ENCODE measurements around the gene TRAPPC10. TPM values are rescaled to one million over a fixed set of nuclear protein-coding genes. Genes with fewer than 3 reads are reported as not detected.

TRAPPC10 gene
- total RNA-seq, 1 donor from 2014 or later: 26.4 TPM

DNA sequence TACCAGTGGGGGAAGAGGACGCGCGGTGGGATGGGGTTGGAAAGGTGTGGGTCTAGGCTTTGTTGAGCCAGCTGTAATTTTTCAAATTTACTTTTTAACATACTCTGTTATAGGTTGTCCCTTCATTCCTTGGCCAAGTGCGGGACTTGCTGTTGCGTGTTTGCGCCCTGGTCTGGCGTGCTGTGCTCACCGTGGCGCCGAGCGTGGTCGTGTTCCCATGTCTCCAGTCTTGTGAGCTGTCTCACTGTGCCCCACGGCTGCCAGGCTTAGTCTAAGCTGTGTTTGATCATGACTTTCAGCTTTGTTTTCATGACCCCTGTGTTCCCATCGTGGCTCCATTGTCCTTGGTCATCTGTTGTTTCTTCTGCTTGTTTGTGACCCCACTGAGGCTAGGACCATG is 26.0 kb downstream of the TRAPPC10 start:
- DNase-seq (ENCODE audit: low read depth in 2 of 2): no peak

DNA sequence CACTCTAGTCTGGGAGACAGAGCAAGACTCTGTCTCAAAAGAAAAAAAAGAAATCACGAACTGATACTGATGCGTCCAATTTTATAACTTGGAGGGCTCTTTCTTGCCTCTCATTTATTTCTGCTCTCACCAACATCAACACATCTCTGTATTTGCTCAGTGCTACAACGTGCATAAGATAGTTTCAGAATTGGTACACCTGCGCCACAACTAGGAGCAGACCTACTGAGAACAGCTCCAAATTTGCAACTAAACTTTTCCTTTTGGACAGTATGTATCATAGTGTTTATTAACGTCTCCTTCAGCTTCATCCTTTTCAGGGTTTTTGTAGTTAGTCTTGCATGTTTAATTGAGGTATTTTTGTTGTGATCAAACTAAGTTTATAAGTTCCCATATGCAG is 27.7 kb downstream of the TRAPPC10 start:
- DNase-seq (ENCODE audit: low read depth in 2 of 2): no peak

DNA sequence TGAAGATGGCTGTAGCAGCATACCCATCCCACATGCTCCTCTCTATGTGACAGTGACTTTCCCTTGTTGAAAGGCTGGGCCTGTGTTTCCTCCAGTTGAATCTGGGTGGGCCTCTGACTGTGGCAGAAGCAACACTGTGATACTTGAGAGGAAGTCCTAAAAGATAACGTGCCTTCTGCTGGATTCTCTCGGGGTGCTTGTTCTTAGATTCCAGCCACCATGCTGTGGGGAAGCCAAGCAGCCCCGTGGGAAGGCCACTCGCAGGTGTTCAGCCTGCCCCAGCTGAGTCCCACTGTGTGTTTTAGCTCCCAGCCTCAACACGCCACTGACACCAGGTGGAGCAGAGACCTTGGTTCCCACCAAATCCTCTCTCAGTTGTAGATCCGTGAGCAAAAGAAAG is 31.5 kb downstream of the TRAPPC10 start:
- no peak for DNase-seq (ENCODE audit: low read depth in 2 of 2)

DNA sequence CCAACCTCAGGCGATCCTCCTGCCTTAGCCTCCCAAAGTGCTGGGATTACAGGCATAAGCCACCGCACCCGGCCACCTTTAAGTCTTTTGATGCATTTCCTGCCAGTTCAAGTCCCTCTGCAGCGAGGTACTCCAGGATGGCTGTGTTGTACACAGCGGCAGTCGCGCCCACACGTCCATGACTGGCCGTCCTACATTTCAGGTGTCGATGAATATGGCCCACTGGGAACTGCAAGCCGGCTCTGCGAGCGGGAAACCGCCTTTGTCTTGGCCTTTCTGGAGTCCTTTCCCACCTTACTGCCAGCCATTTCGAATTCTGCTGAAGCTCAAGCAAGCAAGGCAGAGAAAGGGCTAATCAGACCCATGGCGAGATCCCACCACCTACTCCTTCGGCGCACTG is 34.6 kb downstream of the TRAPPC10 start:
- no peak for DNase-seq (ENCODE audit: low read depth in 2 of 2)

DNA sequence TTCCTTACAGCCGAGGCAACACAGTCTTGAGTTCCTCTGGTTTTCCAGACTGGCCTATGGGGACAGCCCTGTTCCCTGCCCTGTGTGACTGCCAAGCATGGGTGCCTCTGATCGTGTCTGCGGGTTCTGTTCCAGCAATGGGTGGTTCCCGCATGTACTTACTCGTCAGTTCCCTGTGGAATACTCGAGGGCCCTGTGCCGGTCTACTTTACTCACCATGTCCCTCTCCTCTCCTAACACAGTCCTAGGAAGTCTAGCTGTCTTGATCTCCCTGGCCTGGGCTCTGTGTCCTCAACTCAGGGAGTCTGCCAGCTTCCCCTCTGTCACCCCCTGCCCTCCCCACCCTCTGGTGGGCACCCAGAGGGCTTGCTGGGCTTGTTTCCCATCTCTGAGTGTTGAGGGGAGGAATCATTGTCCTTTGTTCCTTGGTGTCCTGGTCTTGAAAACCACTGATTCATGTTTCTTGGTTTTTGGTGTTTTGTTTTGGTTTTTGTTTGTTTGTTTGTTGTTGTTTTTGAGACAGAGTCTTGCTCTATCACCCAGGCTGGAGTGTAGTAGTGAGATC is 36.0 kb downstream of the TRAPPC10 start:
- no peak for DNase-seq (ENCODE audit: low read depth in 2 of 2)

DNA sequence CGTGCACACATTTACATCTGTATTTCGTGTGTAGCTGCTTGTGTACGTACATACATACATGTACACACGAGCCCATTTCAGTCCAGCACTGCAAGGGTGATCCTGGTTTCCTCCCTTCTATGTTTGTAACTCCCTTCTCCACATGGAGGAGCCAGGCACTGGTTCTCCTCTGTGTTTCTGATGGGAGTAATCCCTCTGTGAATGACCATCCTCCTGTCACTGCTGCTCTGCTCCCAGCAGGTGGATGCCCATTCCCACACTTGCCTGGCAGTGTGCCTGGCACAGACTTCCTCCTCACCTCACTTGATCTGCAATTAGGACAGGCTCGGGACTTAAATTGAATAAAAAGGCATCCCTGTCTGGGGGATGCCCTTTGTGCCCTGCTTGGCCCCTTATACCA is 37.1 kb downstream of the TRAPPC10 start:
- peak in 1 of 2 donors; percentile 48 for DNase-seq (ENCODE audit: low read depth in 2 of 2)

DNA sequence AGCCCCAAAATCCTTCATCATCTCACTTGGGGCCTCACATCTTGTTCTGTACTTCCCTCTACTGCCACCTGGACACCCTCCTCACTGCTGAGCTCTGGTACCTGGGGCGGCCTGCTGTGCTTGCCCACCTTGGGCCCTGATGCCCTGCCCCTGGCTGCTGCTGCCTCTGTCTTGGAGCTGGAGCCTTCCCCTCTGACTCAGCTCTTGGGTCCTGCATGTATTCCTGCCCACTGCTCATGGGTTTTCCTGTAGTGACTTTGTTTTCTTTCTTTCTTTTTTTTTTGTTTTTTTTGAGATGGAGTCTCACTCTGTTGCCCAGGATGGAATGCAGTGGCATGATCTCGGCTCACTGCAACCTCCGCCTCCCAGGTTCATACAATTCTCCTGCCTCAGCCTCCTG is 37.5 kb downstream of the TRAPPC10 start:
- peak in 1 of 2 donors; percentile 14 for DNase-seq (ENCODE audit: low read depth in 2 of 2)

DNA sequence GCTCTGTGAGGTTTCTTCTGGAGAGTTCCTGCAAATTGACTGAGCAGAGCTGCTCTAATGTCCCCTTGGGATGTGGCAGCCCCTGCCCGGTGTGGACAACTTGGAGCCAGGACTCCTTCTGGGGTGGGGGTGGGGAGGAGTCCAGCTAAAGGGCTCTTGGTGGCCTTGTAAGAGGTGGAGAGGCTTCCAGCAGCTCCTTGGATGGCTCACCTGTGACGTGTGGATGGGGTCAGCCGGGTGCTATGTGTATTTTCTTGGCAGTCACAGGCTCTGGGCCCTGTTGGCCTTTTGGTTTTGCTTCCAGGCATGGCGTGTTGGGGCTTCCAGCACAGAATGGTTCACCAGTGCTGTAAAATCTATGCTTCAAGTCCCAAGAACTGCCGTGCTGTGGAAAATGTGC is 38.2 kb downstream of the TRAPPC10 start:
- no peak for DNase-seq (ENCODE audit: low read depth in 2 of 2)

DNA sequence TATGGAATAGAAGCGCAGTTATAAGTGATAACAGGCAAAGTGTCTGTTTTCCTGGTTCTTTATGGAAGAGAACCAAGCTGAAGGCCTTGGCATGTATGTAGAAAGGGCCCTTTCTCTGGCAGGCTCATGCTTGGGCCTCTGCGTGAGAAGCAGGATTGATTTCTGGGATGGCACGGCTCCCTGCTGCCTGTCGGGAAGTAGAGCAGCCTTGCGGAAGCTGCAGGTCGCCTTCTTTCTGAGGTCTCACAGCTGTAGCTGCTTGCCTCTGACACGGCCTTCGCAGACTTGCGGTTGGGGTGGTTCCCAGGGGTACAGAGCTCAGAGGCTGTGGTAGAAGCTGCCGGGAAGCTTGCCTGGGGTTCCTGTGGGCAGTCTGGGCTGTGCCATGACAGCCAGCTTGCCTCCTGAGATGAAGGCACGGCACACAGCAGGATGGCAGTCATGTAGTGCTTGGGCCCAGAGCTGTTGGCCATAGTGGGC is 39.4 kb downstream of the TRAPPC10 start:
- DNase-seq (ENCODE audit: low read depth in 2 of 2): no peak

DNA sequence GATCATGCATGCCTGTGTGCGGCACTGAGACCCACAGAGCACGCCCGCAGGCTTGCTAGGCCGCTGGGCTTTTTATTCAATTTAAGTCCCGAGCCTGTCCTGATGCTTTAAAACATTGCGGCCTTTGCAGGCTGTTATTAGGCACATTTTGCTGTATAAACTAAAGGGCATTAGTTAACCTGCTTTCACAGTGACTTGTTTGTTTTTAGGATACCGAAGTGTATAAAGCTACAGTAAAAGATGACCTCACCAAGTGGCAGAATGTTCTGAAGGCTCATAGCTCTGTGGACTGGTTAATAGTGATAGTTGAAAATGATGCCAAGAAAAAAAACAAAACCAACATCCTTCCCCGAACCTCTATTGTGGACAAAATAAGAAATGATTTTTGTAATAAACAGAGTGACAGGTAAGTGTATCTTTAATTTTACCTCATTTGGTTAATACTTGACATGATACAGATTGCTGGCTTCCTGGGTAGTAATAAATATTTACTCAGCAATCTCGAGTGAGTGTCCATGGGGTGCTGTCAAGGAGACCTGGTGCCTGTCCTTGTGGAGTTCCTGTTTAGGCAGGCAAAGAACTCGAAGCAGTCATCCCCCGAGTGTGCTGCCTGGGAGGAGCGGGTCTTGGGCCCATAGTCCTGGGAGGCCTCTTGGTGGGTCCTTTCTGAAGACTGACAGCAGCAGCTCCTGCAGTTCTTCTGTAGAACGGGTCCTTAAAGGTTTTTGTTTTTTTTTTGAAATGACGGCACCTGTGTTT is 40.1 kb downstream of the TRAPPC10 start:
- DNase-seq (ENCODE audit: low read depth in 2 of 2): peak in 1 of 2 donors; percentile 12

DNA sequence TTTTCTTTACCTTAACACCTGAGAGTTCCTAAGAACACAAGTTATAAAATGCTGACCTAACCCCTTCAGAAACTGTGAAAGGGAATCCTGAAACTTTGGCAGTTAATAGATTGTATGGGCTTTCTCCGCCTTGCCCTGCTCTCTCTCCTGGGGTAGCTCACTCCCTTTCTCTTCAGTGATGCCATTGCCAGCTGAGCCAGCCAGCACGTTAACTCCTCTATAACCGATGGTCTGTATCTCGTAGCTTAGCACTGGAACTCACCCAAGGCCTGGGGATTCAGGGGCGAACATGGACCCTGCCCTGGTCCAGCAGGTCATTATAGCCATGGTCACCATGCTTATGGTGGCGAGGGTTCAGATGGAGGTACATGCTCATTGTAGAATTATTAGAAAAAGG is 40.7 kb downstream of the TRAPPC10 start:
- DNase-seq (ENCODE audit: low read depth in 2 of 2): no peak

DNA sequence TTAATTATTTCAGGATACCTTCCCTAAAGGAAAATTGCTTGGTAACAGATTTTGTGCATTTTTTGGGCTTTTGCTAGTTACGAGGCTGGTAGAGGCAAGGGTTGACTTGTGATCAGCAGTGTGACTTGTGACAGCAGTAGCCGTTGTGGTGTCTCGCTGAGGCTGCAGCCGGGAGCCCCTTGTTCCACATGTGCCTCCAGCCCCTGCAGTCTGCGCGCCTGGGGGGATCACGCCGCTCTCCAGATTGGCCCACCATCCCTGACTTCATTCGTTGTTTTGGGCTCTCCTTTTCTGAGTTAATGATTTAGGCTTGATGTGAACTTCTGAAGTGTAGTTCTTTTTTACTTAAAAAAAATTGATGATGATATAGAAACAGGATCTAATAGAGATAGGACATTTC is 41.5 kb downstream of the TRAPPC10 start:
- no peak for DNase-seq (ENCODE audit: low read depth in 2 of 2)

DNA sequence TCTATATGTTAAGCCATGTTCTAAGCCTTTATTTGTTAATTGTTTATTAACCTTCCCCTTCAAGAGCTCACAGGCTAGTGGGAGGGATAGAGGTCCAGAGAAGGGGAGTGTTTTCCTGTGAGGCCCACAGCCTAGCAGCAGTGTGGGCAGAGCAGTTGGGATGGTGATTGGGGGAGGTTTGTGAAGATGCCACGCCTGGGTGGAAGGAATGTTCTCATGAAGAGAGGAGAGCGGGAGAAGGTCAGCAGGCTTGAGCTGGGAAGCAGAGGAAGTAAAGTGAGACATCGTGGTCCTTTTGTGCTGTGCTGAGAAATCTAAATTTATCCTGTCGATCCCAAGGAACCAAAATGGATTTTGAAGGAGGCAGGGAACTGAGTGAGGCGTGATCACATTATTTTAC is 42.6 kb downstream of the TRAPPC10 start:
- DNase-seq (ENCODE audit: low read depth in 2 of 2): peak in 1 of 2 donors; percentile 56

DNA sequence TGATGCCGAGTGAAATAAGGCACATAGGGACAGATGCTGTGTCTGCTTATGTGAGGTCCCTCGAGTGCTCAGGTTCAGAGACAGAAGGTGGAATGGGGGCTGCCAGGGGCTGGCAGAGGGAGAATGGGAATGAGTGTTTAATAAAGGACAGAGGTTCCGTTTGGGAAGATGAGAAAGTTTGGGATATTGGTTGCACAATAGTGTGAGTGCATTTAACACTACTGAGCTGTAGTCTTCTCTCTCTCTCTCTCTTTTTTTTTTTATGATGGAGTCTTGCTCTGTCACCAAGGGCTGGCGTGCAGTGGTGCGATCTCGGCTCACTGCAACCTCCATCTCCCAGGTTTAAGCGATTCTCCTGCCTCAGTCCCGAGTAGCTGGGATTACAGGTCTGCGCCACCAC is 44.9 kb downstream of the TRAPPC10 start:
- no peak for DNase-seq (ENCODE audit: low read depth in 2 of 2)

DNA sequence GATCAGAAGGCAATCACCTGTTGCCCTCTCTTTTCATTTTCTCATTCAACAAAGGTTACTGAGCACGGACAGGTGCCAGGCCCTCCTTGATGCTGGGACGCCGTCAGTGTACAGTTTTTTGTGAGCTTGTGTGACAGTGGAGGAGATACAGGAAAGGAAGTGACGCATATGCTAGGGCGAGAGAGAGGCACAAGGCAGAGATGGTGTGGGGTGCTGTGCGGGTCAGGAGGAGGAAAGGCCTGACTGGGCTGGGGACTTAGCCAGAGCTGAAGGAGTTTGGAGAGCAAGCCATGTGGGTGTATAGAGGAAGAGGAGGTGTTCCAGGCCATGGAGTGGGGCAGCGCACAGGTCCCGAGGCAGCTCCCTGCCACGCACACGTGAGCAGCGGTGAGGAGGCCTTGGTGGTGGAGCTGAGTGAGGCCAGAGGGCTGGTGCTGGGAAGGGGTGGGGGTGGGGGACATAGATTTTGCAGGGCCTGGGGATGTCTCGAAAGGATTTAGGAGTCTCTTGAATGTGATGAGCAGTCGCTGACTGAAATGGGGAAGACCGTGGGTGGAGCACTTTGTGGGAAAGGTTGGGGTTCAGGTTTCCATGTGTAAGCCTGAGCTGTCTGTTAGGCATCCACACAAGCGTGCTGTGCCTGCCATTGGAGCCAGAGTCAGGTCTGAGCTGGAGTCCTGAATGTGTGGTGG is 46.0 kb downstream of the TRAPPC10 start:
- no peak for DNase-seq (ENCODE audit: low read depth in 2 of 2)

DNA sequence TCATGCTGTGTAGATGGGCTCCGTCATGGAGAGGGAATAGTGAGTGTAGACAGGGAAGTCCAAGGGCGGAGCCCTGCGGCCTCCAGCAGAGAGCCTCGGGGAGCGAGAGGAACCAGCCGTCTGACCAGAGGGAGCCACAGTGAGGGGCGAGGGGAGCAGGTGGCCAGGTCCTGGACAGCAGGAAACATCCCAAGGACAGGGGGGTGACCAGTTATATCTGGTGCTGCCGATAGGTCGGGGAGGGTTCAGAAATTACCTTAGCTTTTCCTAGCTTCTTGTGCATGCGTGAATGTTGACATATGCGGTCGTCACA is 46.5 kb downstream of the TRAPPC10 start:
- DNase-seq (ENCODE audit: low read depth in 2 of 2): no peak

DNA sequence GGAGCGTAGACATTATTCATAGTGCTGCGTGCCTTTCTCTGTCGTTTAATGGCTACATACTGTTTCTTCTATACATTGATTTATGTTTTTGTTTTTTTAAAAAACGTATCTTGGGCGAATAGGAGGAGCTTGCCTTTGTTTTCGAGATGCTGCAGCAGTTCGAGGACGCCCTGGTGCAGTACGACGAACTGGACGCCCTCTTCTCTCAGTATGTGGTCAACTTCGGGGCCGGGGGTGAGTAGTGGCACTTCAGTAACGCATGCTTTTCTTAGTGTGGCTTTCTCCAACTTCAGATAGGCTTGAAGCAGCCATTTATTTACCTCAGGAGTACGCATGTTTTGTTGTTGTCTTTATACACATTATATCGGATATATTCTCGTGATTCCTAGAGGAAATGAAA is 46.9 kb downstream of the TRAPPC10 start:
- DNase-seq (ENCODE audit: low read depth in 2 of 2): no peak

DNA sequence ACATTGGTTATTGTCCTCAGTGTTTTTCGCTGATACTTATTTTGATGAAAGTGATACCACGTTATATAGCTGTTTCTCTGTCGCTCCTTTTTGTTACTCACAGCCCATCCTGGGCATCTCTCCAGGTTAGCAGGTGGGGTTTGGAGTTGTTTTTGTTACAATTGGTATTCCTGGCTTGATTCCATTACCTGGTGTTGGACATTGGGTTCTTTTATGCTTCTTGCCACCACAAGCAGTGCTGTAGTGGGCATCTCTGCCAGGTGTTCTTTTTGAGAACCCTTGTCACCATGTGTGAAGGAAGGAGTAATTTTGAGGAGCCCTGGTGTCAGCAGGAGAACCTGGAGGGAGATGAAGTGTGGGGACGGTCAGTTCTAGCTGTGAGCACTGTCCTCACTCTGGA is 47.6 kb downstream of the TRAPPC10 start:
- no peak for DNase-seq (ENCODE audit: low read depth in 2 of 2)

DNA sequence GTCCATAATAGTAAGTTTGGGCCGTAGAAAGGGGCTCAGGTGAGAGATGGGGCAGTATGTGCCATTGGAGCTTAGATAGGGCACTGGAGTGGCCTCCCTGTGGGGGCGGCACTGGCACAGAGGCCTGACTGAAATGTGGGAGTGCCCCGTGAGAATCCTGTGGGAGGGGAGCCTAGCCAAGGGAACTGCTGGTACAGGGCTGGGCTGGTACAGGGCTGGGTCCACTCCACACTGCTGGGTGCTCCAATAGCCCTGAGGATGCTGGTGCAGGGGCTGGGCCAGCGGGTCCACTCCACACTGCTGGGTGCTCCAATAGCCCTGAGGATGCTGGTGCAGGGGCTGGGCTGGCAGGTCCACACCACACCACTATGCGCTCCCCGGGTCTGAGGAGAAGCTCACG is 50.3 kb downstream of the TRAPPC10 start:
- DNase-seq (ENCODE audit: low read depth in 2 of 2): no peak

DNA sequence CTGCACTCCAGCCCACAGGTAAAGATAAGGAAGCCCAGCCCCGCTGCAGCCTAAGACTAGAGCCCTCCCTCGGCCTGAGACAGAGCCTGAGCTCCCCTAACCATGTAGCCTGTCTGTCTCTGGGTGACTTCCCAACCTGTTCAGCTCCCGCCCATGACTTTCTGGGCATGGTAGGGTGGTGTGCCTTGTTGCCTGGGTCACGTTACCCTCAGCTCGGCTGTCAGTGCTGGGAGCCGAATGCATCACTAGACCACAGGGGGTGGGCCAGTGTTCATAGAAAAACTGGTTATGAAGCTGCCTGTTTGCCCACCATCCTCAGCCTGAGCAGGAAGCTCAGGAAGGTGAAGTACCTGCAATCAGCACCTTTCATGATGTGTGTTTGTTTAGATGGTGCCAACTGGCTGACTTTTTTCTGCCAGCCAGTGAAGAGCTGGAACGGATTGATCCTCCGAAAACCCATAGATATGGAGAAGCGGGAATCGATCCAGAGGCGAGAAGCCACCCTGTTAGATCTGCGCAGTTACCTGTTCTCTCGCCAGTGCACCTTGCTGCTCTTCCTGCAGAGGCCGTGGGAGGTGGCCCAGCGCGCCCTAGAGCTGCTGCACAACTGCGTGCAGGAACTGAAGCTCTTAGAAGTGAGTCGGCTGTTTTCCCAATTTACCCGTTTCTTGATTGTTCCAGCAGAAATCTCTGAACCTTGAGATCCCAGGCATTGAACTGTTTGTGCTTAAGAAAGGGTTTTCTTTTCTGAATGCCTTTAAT is 51.2 kb downstream of the TRAPPC10 start:
- no peak for DNase-seq (ENCODE audit: low read depth in 2 of 2)

DNA sequence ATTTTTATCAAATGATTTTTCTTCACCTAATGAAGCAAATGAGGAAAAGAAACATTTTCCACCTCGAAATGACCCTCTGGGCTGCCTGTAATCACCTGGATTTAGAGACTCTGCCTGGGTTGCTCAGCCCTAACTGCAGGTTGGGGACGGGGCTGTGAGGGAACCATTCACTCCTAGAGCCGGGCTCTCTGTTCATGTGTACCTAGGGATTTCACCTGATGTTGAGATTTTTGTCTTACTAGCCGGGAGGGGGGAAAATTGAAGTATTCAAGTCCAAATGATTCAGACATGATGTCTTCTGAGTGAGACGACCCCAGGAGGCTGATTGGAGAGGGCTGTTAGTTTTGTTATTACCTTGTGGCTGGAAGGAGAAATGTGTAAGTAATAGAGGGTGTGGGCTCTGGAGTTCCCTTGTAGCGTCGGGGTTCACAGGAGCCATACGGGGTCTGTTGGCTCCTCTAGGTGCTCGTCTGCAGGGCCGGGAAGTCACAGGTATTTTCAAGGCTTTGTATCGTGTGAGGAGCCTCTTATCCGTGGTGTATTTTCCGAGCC is 52.8 kb downstream of the TRAPPC10 start:
- DNase-seq (ENCODE audit: low read depth in 2 of 2): no peak

DNA sequence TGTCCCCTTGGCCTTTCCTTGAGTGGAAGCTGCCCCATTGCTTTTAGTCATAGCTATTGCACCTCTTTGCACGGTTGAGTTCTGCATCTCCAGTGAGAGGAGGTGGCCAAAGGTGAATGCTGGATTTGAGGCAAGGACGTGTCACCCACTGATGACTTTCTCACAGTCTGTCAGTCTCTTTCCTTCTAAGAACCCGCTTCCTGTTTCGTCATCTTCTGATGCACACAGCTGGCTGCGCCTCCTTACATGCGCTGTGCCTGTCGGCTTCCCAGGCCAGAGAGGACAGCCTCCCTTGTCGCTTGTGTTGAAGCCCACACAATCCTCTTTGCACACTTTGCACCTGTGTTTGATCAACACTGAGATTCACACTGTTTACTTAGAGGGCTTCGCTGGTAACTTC is 53.3 kb downstream of the TRAPPC10 start:
- peak in 1 of 2 donors; percentile 76 for DNase-seq (ENCODE audit: low read depth in 2 of 2)

Measured in lung microvascular endothelial cell (primary cell).